Esophagus squamous epithelium (tissue), 4 donors: ENCODE results near the gene CCT7.

ENCODE experiments used
- POLR2A ChIP-seq, 4 donors: fragments of 450-650 bp; IDR thresholded peaks; one replicate each; pipeline ENCODE4 v1.6.1; 2017; ENCODE audit warnings: antibody characterized with exemption in 4 of 4, mild to moderate bottlenecking in 4 of 4, moderate library complexity in 3 of 4
- TF ChIP-seq, protein P1 (sequence below), 6 experiments: fragments of 450-650 bp in 4 of 6; fragments of 200-600 bp in 2 of 6; sonication (generic) in 2 of 6; IDR thresholded peaks; one replicate each; pipeline ENCODE4 v1.5.1; 2016 to 2019; ENCODE audit warnings: antibody characterized with exemption in 6 of 6, mild to moderate bottlenecking in 4 of 6, moderate library complexity in 4 of 6

DNA sequence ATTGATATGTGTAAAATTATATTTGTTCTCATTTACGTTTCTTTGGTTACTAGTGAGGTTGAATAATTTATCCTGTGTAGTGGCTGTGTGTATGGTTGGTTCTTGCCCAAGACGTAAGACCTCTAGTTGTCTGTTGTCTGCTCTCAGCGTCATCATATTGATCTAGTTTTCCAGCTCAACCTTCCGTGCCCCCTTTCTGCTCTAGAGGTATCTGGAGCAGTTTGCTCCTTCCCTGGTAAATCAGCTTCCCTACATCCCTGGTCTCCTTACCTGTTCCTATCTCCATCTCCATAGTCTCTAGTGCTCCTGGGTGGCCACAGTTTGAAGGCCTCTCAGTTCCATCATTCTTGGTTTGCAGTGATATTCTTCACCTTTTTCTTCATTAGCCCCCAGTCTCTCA is 18.9 kb upstream of the CCT7 start:
- TF ChIP-seq, protein P1, sequence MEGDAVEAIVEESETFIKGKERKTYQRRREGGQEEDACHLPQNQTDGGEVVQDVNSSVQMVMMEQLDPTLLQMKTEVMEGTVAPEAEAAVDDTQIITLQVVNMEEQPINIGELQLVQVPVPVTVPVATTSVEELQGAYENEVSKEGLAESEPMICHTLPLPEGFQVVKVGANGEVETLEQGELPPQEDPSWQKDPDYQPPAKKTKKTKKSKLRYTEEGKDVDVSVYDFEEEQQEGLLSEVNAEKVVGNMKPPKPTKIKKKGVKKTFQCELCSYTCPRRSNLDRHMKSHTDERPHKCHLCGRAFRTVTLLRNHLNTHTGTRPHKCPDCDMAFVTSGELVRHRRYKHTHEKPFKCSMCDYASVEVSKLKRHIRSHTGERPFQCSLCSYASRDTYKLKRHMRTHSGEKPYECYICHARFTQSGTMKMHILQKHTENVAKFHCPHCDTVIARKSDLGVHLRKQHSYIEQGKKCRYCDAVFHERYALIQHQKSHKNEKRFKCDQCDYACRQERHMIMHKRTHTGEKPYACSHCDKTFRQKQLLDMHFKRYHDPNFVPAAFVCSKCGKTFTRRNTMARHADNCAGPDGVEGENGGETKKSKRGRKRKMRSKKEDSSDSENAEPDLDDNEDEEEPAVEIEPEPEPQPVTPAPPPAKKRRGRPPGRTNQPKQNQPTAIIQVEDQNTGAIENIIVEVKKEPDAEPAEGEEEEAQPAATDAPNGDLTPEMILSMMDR (IDR thresholded peaks at IDR 0.05), result no peak
- no peak for TF ChIP-seq POLR2A (IDR thresholded peaks at IDR 0.05)
